ENCODE data around the gene RPS6KA4.

The RPS6KA4 gene

GRCh38 chr11:64419818-64420485 is 61.0 kb downstream of the RPS6KA4 start:
- DNase-seq (ENCODE audit: low spot score) = no peak

All from RKO (cell line).